SK-N-SH (cell line): ENCODE data around the gene ASTN2. TPM values are rescaled to one million over a fixed set of nuclear protein-coding genes. Genes with fewer than 3 reads are reported as not detected.

ENCODE experiments used
- CTCF ChIA-PET: fragments of 300-600, 350-600 bp; formaldehyde crosslinking; extraction: SDS; loops from one replicate; lab custom pipeline; 2021; lab: Yijun Ruan, JAX
- POLR2A ChIA-PET: fragments of 350-600 bp; sonication (Branson Sonifier 250); formaldehyde crosslinking; extraction: SDS; loops from one replicate; lab custom pipeline; 2020; ENCODE audit warnings: antibody characterized with exemption, inconsistent platforms; lab: Yijun Ruan, JAX
- DNase-seq: peaks from one replicate; pipeline ENCODE4 v3.0.0; 2012
- H2AFZ ChIP-seq: fragments of 200-600 bp; sonication (generic); 2 replicates; pipeline ENCODE4 v1.8.1; 2016; ENCODE audit warnings: antibody characterized with exemption, mild to moderate bottlenecking, low read depth
- H3F3A ChIP-seq: fragments of 200-600 bp; sonication (generic); replicated peaks from 2 replicates; pipeline ENCODE3; 2016; ENCODE audit warnings: antibody characterized with exemption, mild to moderate bottlenecking; ENCODE audit not compliant: insufficient read depth
- H3K27ac ChIP-seq, 2 experiments: fragments of 200-500 bp in 1 of 2; fragments of 200-600 bp in 1 of 2; sonication (Bioruptor generic) in 1 of 2; sonication (generic), shearing (Covaris generic) in 1 of 2; 2 replicates each; pipeline versions ENCODE4 v1.5.1 to v1.6.1; 2014 to 2016; ENCODE audit warnings: low read depth in 2 of 2, inconsistent platforms in 1 of 2, low read length in 1 of 2, mild to moderate bottlenecking in 1 of 2, mixed read lengths in 1 of 2
- H3K27me3 ChIP-seq: fragments of 200-600 bp; sonication (generic), shearing (Covaris generic); 2 replicates; pipeline ENCODE4 v1.6.1; 2016; ENCODE audit warnings: mixed run types; ENCODE audit not compliant: insufficient read depth
- H3K36me3 ChIP-seq, 2 experiments: fragments of 200-500 bp in 1 of 2; fragments of 200-600 bp in 1 of 2; sonication (Bioruptor generic) in 1 of 2; sonication (generic) in 1 of 2; replicated peaks in 1 of 2; 2 replicates each; pipeline versions ENCODE3 to v1.5.1; 2014 to 2016; ENCODE audit warnings: low read length in 1 of 2, mild to moderate bottlenecking in 1 of 2; ENCODE audit not compliant: insufficient read depth in 2 of 2, control insufficient read depth in 1 of 2
- H3K4me1 ChIP-seq, 2 experiments: fragments of 200-500 bp in 1 of 2; fragments of 200-600 bp in 1 of 2; sonication (Bioruptor generic) in 1 of 2; sonication (generic), shearing (Covaris generic) in 1 of 2; 2 replicates each; pipeline versions ENCODE4 v1.5.1 to v1.6.1; 2014 to 2016; ENCODE audit warnings: low read depth in 1 of 2, low read length in 1 of 2, mixed run types in 1 of 2; ENCODE audit not compliant: insufficient read depth in 2 of 2, control insufficient read depth in 1 of 2
- H3K4me2 ChIP-seq: fragments of 200-600 bp; sonication (generic), shearing (Covaris generic); 2 replicates; pipeline ENCODE4 v1.6.1; 2017; ENCODE audit warnings: mixed run types
- H3K4me3 ChIP-seq, 2 experiments: fragments of 200-500 bp in 1 of 2; fragments of 200-600 bp in 1 of 2; sonication (Bioruptor generic) in 1 of 2; sonication (generic), shearing (Covaris generic) in 1 of 2; 2 replicates each; pipeline versions ENCODE4 v1.5.1 to v1.8.1; 2014 to 2016; ENCODE audit warnings: low read depth in 2 of 2, inconsistent platforms in 1 of 2, low read length in 1 of 2, mild to moderate bottlenecking in 1 of 2, mixed read lengths in 1 of 2, moderate library complexity in 1 of 2
- H3K79me2 ChIP-seq: fragments of 200-600 bp; sonication (generic); 2 replicates; pipeline ENCODE4 v1.8.1; 2017; ENCODE audit warnings: mild to moderate bottlenecking; ENCODE audit not compliant: insufficient read depth
- H3K9ac ChIP-seq: fragments of 200-600 bp; sonication (generic); 2 replicates; pipeline ENCODE4 v1.6.1; 2017; ENCODE audit warnings: mixed run types
- H3K9me2 ChIP-seq: fragments of 200-600 bp; sonication (generic); 2 replicates; pipeline ENCODE4 v1.6.1; 2017; ENCODE audit warnings: mixed run types
- H3K9me3 ChIP-seq: fragments of 200-600 bp; sonication (generic); 2 replicates; pipeline ENCODE4 v1.6.1; 2017; ENCODE audit warnings: mixed run types, mild to moderate bottlenecking, moderate library complexity
- H4K20me1 ChIP-seq: fragments of 200-600 bp; sonication (generic); 2 replicates; pipeline ENCODE4 v1.6.1; 2017; ENCODE audit warnings: mild to moderate bottlenecking, mixed run types; ENCODE audit not compliant: insufficient read depth
- CHD2 ChIP-seq: fragments of 150-350 bp; IDR thresholded peaks from 2 replicates; pipeline ENCODE4 v1.6.1; 2018; ENCODE audit warnings: low read length; ENCODE audit not compliant: partially characterized antibody
- ELF1 ChIP-seq: IDR thresholded peaks from 2 replicates; pipeline ENCODE4 v1.4.0; 2012
- EZH2phosphoT487 ChIP-seq: fragments of 200-600 bp; sonication (generic); IDR thresholded peaks from 2 replicates; pipeline ENCODE4 v1.6.1; 2017; ENCODE audit warnings: low read depth, mixed run types, mild to moderate bottlenecking, antibody characterized with exemption, moderate library complexity, borderline replicate concordance
- JUND ChIP-seq: IDR thresholded peaks from 2 replicates; pipeline ENCODE4 v1.4.0; 2012
- MEF2A ChIP-seq: IDR thresholded peaks from 2 replicates; pipeline ENCODE4 v1.4.0; 2012; ENCODE audit warnings: low read depth, borderline replicate concordance
- MXI1 ChIP-seq: IDR thresholded peaks from 2 replicates; pipeline ENCODE4 v1.6.1; 2012; ENCODE audit warnings: mild to moderate bottlenecking, low read depth, low read length, improper control_type of control experiment
- POLR2AphosphoS5 ChIP-seq: IDR thresholded peaks from 2 replicates; pipeline ENCODE4 v1.6.1; 2012; ENCODE audit warnings: low read depth, low read length
- RCOR1 ChIP-seq: fragments of 150-350 bp; IDR thresholded peaks from 2 replicates; pipeline ENCODE4 v1.6.1; 2017; ENCODE audit warnings: antibody characterized with exemption, low read length
- RFX5 ChIP-seq: IDR thresholded peaks from 2 replicates; pipeline ENCODE4 v1.6.1; 2012; ENCODE audit warnings: mild to moderate bottlenecking, improper control_type of control experiment, low read length
- RXRA ChIP-seq: IDR thresholded peaks from 2 replicates; pipeline ENCODE4 v1.4.0; 2012; ENCODE audit warnings: low read depth, mild to moderate bottlenecking, borderline replicate concordance
- SIN3A ChIP-seq: IDR thresholded peaks from 2 replicates; pipeline ENCODE4 v1.6.1; 2012; ENCODE audit warnings: low read depth, mild to moderate bottlenecking, low read length, moderate library complexity, borderline replicate concordance
- TCF12 ChIP-seq: IDR thresholded peaks from 2 replicates; pipeline ENCODE4 v1.4.0; 2012
- WGBS: methylation state at CpG from one replicate; pipeline ENCODE4 v1.1.6; 2017; ENCODE audit warnings: low lambda C conversion rate; 5-methylcytosine and 5-hydroxymethylcytosine counted together
- polyA plus RNA-seq, 3 experiments: library from polyadenylated mRNA; depleted of rRNA; stranded (reverse); fragments of >200 nt; gene quantifications; 2 replicates each; pipeline ENCODE4 v1.2.3, GENCODE V29; 2012
- TF ChIP-seq, protein P1 (sequence below): fragments of 200-600 bp; sonication (generic); IDR thresholded peaks from 2 replicates; pipeline ENCODE4 v1.6.1; 2017; ENCODE audit warnings: antibody characterized with exemption, mild to moderate bottlenecking, moderate library complexity
- TF ChIP-seq, protein P2 (sequence below): IDR thresholded peaks from 2 replicates; pipeline ENCODE4 v1.4.0; 2012; ENCODE audit warnings: low read depth
- TF ChIP-seq, protein P3 (sequence below): fragments of 150-350 bp; IDR thresholded peaks from 2 replicates; pipeline ENCODE4 v1.6.1; 2016; ENCODE audit warnings: mild to moderate bottlenecking, low read depth, low read length
- TF ChIP-seq, protein P4 (sequence below): fragments of 150-350 bp; IDR thresholded peaks from 2 replicates; pipeline ENCODE4 v1.6.1; 2017; ENCODE audit warnings: antibody characterized with exemption, low read length, low read depth, borderline replicate concordance

The ASTN2 gene
- polyA plus RNA-seq, 1 of the 3 experiments (the other 2 are of a cell fraction), result 6.6 TPM

DNA sequence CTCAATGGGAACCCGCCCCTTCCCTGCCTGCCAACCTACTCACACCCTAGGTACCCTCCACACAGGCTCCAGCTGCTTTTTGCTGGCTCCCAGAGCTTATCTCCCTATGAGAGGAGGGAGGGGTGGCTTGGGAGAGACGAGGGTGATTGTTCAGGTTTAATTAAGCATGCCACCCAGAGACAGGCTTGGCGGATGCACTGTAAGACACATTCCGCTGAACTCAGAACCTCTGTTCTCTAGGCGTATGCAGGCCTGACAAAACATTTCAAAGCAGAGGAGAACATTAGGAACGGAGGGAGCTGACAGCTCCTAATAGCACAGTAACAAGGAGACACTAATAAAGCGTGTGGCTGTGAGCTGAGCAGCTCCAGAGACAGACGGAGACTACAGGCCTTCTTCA lies 647.6 kb downstream of the ASTN2 start (continued):
- TF ChIP-seq, protein P1, sequence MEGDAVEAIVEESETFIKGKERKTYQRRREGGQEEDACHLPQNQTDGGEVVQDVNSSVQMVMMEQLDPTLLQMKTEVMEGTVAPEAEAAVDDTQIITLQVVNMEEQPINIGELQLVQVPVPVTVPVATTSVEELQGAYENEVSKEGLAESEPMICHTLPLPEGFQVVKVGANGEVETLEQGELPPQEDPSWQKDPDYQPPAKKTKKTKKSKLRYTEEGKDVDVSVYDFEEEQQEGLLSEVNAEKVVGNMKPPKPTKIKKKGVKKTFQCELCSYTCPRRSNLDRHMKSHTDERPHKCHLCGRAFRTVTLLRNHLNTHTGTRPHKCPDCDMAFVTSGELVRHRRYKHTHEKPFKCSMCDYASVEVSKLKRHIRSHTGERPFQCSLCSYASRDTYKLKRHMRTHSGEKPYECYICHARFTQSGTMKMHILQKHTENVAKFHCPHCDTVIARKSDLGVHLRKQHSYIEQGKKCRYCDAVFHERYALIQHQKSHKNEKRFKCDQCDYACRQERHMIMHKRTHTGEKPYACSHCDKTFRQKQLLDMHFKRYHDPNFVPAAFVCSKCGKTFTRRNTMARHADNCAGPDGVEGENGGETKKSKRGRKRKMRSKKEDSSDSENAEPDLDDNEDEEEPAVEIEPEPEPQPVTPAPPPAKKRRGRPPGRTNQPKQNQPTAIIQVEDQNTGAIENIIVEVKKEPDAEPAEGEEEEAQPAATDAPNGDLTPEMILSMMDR, result no peak
- TF ChIP-seq CHD2 (no peak), RXRA (no peak), JUND (no peak), RCOR1 (no peak), EZH2phosphoT487 (no peak)

DNA sequence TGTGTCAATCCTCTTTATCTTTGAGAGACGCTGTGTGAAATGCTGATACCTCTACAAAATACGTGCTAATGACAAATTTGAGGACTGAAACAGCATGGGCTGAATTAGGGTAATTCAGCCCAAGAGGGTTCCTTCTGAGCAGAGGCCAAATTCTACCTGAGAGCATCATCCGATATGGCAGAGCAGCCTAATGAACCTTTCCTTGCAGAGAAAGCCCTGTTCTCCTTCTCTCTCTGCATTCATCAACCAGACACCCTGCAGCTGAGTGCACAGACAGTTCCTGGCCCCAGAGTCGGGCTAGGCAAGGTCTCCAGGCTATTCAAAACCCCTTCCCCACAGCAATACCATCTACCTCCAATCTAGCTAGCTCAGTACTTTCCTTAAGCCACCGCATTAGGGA lies 649.8 kb downstream of the ASTN2 start:
- Histone ChIP-seq H3K9ac (no peak overlapping the region), H3K4me3 (no peak overlapping the region), H3K4me1 (peaks cover 0 to 6% of the 10 kb centered on the region in 2 experiments; a peak in 1 of 4 replicates), H3K4me2 (no peak overlapping the region), H2AFZ (no peak overlapping the region), H4K20me1 (no peaks in the 10 kb centered on the region), H3K27me3 (no peaks in the 10 kb centered on the region), H3K27ac (no peak overlapping the region), H3F3A (no peaks in the 10 kb centered on the region), H3K79me2 (no peaks in the 10 kb centered on the region), H3K9me2 (no peaks in the 10 kb centered on the region), H3K36me3 (no peaks in the 10 kb centered on the region), H3K9me3 (no peaks in the 10 kb centered on the region)
- ChIA-PET POLR2A (no interaction called here), CTCF (no interaction called here)
- TF ChIP-seq MXI1 (no peak), TCF12 (no peak)
- 30% methylated on average over 5 of the region's 5 CpGs for WGBS
- no peak for DNase-seq

DNA sequence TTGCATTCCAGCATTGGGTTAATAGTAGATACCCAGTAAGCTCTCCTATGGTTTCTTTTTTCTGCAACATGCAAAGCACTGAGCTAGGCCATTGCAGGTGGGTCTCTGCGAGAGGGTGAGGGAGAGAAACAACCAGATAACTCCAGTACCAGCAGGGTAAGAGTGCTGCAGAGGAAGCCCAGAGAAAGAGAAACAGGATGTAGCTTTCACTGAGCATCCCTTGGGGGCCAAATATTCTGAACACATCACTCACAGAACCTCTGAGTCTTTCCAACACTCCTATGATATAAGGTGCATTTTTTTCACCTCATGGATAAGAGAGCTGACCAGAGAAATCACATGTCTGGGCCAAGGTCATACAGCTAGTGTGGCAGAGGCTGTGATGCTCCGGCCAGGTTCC lies 651.1 kb downstream of the ASTN2 start:
- DNase-seq, result no peak
- Histone ChIP-seq H4K20me1 (no peaks in the 10 kb centered on the region), H2AFZ (no peak overlapping the region), H3K27ac (no peak overlapping the region), H3K4me3 (no peak overlapping the region), H3K27me3 (no peaks in the 10 kb centered on the region), H3K4me2 (no peak overlapping the region), H3K4me1 (peaks cover 0 to 6% of the 10 kb centered on the region in 2 experiments; a peak in 1 of 4 replicates), H3K36me3 (no peaks in the 10 kb centered on the region), H3K9me2 (no peaks in the 10 kb centered on the region), H3K79me2 (no peaks in the 10 kb centered on the region), H3F3A (no peaks in the 10 kb centered on the region), H3K9me3 (no peaks in the 10 kb centered on the region), H3K9ac (no peak overlapping the region)
- TF ChIP-seq RFX5 (no peak), SIN3A (no peak), ELF1 (no peak), MEF2A (no peak), POLR2AphosphoS5 (no peak)
- TF ChIP-seq, protein P2, sequence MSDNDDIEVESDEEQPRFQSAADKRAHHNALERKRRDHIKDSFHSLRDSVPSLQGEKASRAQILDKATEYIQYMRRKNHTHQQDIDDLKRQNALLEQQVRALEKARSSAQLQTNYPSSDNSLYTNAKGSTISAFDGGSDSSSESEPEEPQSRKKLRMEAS, result no peak
- TF ChIP-seq, protein P3, sequence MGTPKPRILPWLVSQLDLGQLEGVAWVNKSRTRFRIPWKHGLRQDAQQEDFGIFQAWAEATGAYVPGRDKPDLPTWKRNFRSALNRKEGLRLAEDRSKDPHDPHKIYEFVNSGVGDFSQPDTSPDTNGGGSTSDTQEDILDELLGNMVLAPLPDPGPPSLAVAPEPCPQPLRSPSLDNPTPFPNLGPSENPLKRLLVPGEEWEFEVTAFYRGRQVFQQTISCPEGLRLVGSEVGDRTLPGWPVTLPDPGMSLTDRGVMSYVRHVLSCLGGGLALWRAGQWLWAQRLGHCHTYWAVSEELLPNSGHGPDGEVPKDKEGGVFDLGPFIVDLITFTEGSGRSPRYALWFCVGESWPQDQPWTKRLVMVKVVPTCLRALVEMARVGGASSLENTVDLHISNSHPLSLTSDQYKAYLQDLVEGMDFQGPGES, result no peak
- TF ChIP-seq, protein P1, result no peak
- TF ChIP-seq, protein P4, sequence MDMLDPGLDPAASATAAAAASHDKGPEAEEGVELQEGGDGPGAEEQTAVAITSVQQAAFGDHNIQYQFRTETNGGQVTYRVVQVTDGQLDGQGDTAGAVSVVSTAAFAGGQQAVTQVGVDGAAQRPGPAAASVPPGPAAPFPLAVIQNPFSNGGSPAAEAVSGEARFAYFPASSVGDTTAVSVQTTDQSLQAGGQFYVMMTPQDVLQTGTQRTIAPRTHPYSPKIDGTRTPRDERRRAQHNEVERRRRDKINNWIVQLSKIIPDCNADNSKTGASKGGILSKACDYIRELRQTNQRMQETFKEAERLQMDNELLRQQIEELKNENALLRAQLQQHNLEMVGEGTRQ, result no peak
- WGBS, result 53% methylated on average over 2 of the region's 2 CpGs
- ChIA-PET CTCF (interaction anchor here (1.5 kb wide), 1 partner anchor 27 kb away, joined by 3 read pairs; no protein-coding TSS in a partner anchor), POLR2A (no interaction called here)
